Neural progenitor cell (in vitro differentiated cells): Measurements from ENCODE around the gene ELP5. TPM values are rescaled to one million over a fixed set of nuclear protein-coding genes. Genes with fewer than 3 reads are reported as not detected.
A peak's percentile ranks its signal among the peaks of the same experiment; 100 is the strongest.

ENCODE experiments used
- DNase-seq: peaks from one replicate; pipeline ENCODE4 v3.0.0-alpha.2; 2016; ENCODE audit warnings: low spot score
- H2AFZ ChIP-seq: fragments of 200-600 bp; sonication (generic); replicated peaks from 2 replicates; pipeline ENCODE4 v1.6.1; 2016; ENCODE audit warnings: antibody characterized with exemption
- H3F3A ChIP-seq: fragments of 200-600 bp; sonication (generic); 2 replicates; pipeline ENCODE4 v1.6.1; 2016; ENCODE audit warnings: antibody characterized with exemption, low read depth
- H3K27ac ChIP-seq: fragments of 200-600 bp; sonication (generic); 2 replicates; pipeline ENCODE4 v1.5.1; 2016; ENCODE audit warnings: mild to moderate bottlenecking
- H3K27me3 ChIP-seq: fragments of 200-600 bp; sonication (generic); 2 replicates; pipeline ENCODE4 v1.6.1; 2016; ENCODE audit warnings: mild to moderate bottlenecking, moderate library complexity
- H3K36me3 ChIP-seq: fragments of 200-600 bp; sonication (generic); 2 replicates; pipeline ENCODE4 v1.5.1; 2016
- H3K4me1 ChIP-seq: fragments of 200-600 bp; sonication (generic); 2 replicates; pipeline ENCODE4 v1.6.1; 2016; ENCODE audit warnings: mixed run types
- H3K4me2 ChIP-seq: fragments of 200-600 bp; sonication (generic); 2 replicates; pipeline ENCODE4 v1.6.1; 2016
- H3K4me3 ChIP-seq: fragments of 200-600 bp; sonication (generic); 2 replicates; pipeline ENCODE4 v1.5.1; 2016
- H3K79me2 ChIP-seq: fragments of 200-600 bp; sonication (generic); 2 replicates; pipeline ENCODE4 v1.6.1; 2016; ENCODE audit warnings: low read depth
- H3K9ac ChIP-seq: fragments of 200-600 bp; sonication (generic); 2 replicates; pipeline ENCODE4 v1.6.1; 2016
- H3K9me3 ChIP-seq: fragments of 200-600 bp; sonication (generic); 2 replicates; pipeline ENCODE4 v1.5.1; 2016; ENCODE audit warnings: low read depth
- H4K20me1 ChIP-seq: fragments of 200-600 bp; sonication (generic); 2 replicates; pipeline ENCODE4 v1.6.1; 2016; ENCODE audit warnings: low read depth
- H3K27ac Mint-ChIP-seq: 3 replicates; pipeline ENCODE4 v1.8.0; 2021; ENCODE audit warnings: mixed read lengths
- H3K27me3 Mint-ChIP-seq: 2 replicates; pipeline ENCODE4 v1.8.0; 2022; ENCODE audit warnings: low read depth, mild to moderate bottlenecking, inconsistent platforms, moderate library complexity, mixed read lengths; ENCODE audit not compliant: insufficient read depth
- H3K36me3 Mint-ChIP-seq: 3 replicates; pipeline ENCODE4 v1.8.0; 2021; ENCODE audit warnings: mixed read lengths
- H3K4me1 Mint-ChIP-seq: 3 replicates; pipeline ENCODE4 v1.8.0; 2021; ENCODE audit warnings: mixed read lengths
- H3K4me3 Mint-ChIP-seq: 3 replicates; pipeline ENCODE4 v1.8.0; 2021; ENCODE audit warnings: mild to moderate bottlenecking, moderate library complexity, mixed read lengths
- H3K9me3 Mint-ChIP-seq: 3 replicates; pipeline ENCODE4 v1.8.0; 2020; ENCODE audit warnings: mixed read lengths
- EZH2 ChIP-seq: fragments of 200-600 bp; sonication (generic); IDR thresholded peaks from 2 replicates; pipeline ENCODE4 v1.6.1; 2017; ENCODE audit warnings: antibody characterized with exemption, mild to moderate bottlenecking, moderate library complexity
- EZH2phosphoT487 ChIP-seq: fragments of 200-600 bp; sonication (generic); IDR thresholded peaks from 2 replicates; pipeline ENCODE4 v1.6.1; 2017; ENCODE audit warnings: antibody characterized with exemption
- total RNA-seq: library from RNA; depleted of rRNA; stranded (reverse); fragments of >200 nt; gene quantifications from 2 replicates; pipeline ENCODE4 v1.2.3, GENCODE V29; 2015; ENCODE audit warnings: low replicate concordance
- TF ChIP-seq, protein P1 (sequence below): fragments of 200-600 bp; sonication (generic); IDR thresholded peaks from 2 replicates; pipeline ENCODE4 v1.5.1; 2017; ENCODE audit warnings: antibody characterized with exemption, mild to moderate bottlenecking

The ELP5 gene
- total RNA-seq, 1 donor from 2014 or later, result 17.5 TPM

DNA sequence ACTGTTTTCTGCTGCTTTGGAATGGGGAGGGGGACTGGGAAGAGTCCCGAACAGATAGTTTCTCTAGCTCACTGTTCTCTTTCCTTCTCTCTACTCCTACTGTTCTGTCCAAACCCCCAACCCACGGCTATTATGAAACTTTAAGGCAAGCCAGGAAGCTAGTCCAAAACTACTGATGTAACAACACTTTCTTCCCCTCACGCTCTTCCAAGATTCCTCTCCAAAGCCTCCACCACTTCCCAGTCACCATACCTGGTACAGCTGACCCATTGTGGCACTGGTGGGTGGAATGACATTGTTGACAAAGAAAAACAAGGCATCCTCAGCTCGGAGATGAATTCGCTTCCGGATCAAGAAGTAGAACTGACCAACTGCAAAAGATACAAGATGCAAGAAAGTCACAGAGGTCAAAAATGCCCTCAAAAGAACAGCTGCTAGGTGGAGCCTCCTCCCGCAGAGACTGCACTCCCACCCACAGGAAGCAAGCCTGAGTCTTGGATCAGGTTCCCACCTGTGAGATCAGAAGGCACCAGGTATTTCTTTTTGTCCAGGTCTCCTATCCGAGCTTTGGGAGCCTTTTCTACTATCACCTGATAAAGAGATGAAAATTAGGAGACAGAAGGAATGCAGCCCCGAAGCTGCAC lies 10.8 kb upstream of the ELP5 start:
- peaks cover 55% of the 10 kb centered on the region for H3K79me2 ChIP-seq
- H3K4me3 Mint-ChIP-seq, result peak overlapping the region; percentile 99
- no peak overlapping the region for H2AFZ ChIP-seq
- peaks cover 7% of the 10 kb centered on the region for H3K27me3 Mint-ChIP-seq
- no peaks in the 10 kb centered on the region for H3K27me3 ChIP-seq
- peaks cover 14% of the 10 kb centered on the region for H4K20me1 ChIP-seq
- H3K9me3 ChIP-seq, result no peaks in the 10 kb centered on the region
- H3K27ac ChIP-seq, result no peak overlapping the region
- peak overlapping the region; percentile 99 for H3K27ac Mint-ChIP-seq
- H3K36me3 Mint-ChIP-seq, result peaks cover 27% of the 10 kb centered on the region
- peak overlapping the region; percentile 88 for H3K4me2 ChIP-seq
- peaks cover 18% of the 10 kb centered on the region for H3K4me1 ChIP-seq
- peak overlapping the region; percentile 84 for H3K9ac ChIP-seq
- H3F3A ChIP-seq, result peaks cover 64% of the 10 kb centered on the region
- no peak for DNase-seq
- no peaks in the 10 kb centered on the region for H3K9me3 Mint-ChIP-seq
- TF ChIP-seq EZH2phosphoT487, result no peak
- no peak for TF ChIP-seq EZH2
- TF ChIP-seq, protein P1, sequence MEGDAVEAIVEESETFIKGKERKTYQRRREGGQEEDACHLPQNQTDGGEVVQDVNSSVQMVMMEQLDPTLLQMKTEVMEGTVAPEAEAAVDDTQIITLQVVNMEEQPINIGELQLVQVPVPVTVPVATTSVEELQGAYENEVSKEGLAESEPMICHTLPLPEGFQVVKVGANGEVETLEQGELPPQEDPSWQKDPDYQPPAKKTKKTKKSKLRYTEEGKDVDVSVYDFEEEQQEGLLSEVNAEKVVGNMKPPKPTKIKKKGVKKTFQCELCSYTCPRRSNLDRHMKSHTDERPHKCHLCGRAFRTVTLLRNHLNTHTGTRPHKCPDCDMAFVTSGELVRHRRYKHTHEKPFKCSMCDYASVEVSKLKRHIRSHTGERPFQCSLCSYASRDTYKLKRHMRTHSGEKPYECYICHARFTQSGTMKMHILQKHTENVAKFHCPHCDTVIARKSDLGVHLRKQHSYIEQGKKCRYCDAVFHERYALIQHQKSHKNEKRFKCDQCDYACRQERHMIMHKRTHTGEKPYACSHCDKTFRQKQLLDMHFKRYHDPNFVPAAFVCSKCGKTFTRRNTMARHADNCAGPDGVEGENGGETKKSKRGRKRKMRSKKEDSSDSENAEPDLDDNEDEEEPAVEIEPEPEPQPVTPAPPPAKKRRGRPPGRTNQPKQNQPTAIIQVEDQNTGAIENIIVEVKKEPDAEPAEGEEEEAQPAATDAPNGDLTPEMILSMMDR, result no peak
- no peaks in the 10 kb centered on the region for H3K36me3 ChIP-seq
- H3K4me1 Mint-ChIP-seq, result peaks cover 42% of the 10 kb centered on the region
- peak overlapping the region; percentile 82 for H3K4me3 ChIP-seq

DNA sequence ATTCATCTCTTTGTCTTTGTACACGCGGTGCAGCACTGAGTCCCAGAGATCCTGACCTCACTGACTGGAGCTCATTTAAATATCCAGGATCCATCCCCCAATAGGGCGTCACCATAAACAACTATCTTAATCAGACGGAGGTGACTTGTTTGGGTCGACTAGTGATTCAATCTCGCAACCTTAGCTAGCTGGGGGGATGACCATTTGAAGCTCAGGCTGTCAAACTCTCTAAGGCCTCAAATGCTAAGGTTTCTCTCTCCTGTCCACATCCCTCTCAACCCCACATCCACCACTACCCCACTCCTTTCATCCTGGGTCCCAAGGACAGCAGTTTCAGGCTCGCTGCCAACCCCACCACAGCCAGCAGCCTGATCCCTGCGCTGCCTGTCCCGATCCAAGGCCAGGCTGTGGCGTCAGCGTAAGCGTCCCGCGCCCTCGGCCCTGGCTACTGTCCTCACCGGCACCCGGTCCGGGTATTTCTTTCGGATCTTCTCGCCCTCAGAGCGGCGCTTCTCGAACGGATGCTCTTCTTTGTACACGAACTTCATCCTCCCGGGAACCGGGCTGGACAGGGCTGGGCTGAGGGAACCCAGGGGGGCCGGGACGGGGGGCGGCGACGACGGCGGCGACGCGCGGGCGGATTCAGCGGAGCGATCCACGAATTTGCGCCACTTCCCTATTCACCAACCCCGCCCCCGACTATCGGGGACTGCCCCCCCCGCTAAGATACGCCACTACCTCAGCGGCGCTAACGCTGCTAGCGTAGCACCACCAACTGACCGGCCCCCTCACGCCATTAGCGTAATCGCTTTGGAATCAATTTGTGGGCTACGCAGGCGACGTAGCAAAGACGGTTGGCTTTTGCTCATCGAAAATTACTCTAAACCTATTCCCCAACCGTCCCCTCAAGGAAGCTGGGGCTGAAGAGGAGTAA lies 10.0 kb upstream of the ELP5 start, which contains the start of gene GABARAP:
GABARAP (minus strand) TSS at position 667 of the 934 bp plus-strand sequence; CDS start at position 548, 119 bp downstream.
- peaks cover 7% of the 10 kb centered on the region for H3K27me3 Mint-ChIP-seq
- Histone ChIP-seq H3F3A (peaks cover 56% of the 10 kb centered on the region), H3K79me2 (peaks cover 52% of the 10 kb centered on the region), H3K4me1 (peaks cover 18% of the 10 kb centered on the region), H3K4me3 (peak within 1 kb of the TSS; percentile 82), H3K27me3 (no peaks in the 10 kb centered on the region), H4K20me1 (peaks cover 6% of the 10 kb centered on the region), H3K9me3 (no peaks in the 10 kb centered on the region), H3K27ac (peak within 1 kb of the TSS; percentile 82), H3K9ac (peak within 1 kb of the TSS; percentile 84), H3K4me2 (peak within 1 kb of the TSS; percentile 88), H3K36me3 (no peaks in the 10 kb centered on the region), H2AFZ (peak within 1 kb of the TSS; percentile 96)
- H3K4me1 Mint-ChIP-seq, result peaks cover 37% of the 10 kb centered on the region
- H3K27ac Mint-ChIP-seq, result peak within 1 kb of the TSS; percentile 99
- H3K9me3 Mint-ChIP-seq, result no peaks in the 10 kb centered on the region
- peak within 1 kb of the TSS; percentile 99 for H3K4me3 Mint-ChIP-seq
- H3K36me3 Mint-ChIP-seq, result peaks cover 27% of the 10 kb centered on the region
- peak; percentile 96 for DNase-seq
- no peak for TF ChIP-seq EZH2phosphoT487

DNA sequence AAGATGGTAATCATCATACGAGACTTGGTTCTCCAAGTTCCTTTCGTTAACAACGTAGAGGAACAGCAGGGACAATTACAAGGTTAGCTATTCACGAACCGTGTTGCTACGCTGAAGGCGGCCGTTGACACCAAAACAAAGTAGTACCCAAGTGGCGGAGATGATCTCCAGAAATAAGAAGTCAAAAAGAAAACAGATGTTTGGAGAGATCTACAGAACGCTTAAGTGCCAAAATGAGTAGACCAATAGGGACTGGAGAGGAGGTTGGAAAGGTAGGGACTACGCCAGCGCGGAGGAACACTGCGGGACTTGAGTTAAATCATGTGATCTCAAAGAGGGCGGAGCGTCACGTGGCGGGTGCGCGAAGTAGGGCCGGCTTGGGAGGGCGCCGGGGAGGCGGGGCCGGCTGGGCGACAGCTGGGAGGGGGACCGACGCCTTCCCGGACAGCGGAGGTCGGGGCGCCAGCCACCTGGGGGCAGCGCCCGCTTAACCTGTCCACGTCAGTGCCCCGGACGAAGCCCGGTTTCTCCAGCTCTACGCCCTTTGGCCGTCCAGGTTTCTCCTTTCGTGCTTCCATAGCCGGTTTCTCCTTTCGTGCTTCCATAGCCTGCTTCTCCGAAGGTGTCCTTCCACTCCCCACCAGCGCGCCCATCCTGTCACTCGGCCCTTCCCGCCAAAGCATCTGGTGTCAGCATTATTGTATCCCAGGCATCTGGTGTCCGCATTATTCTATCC lies 9.1 kb upstream of the ELP5 start:
- peak overlapping the region; percentile 67 for H3K9ac ChIP-seq
- H3K79me2 ChIP-seq, result peaks cover 52% of the 10 kb centered on the region
- peak overlapping the region; percentile 82 for H3K27ac ChIP-seq
- Mint-ChIP-seq H3K27ac (peak overlapping the region; percentile 99), H3K4me3 (peak overlapping the region; percentile 99), H3K9me3 (no peaks in the 10 kb centered on the region), H3K36me3 (peaks cover 26% of the 10 kb centered on the region), H3K27me3 (peaks cover 7% of the 10 kb centered on the region), H3K4me1 (peaks cover 32% of the 10 kb centered on the region)
- H3K4me1 ChIP-seq, result peaks cover 18% of the 10 kb centered on the region
- peak overlapping the region; percentile 88 for H3K4me2 ChIP-seq
- H3K9me3 ChIP-seq, result no peaks in the 10 kb centered on the region
- H4K20me1 ChIP-seq, result peaks cover 6% of the 10 kb centered on the region
- DNase-seq, result peak; percentile 98
- H2AFZ ChIP-seq, result peak overlapping the region; percentile 96
- TF ChIP-seq, protein P1, result peak; percentile 8
- TF ChIP-seq EZH2phosphoT487, result no peak
- peaks cover 48% of the 10 kb centered on the region for H3F3A ChIP-seq
- no peaks in the 10 kb centered on the region for H3K27me3 ChIP-seq
- no peaks in the 10 kb centered on the region for H3K36me3 ChIP-seq
- peak overlapping the region; percentile 82 for H3K4me3 ChIP-seq
